ENCODE results near the gene CCDC50.

DNA sequence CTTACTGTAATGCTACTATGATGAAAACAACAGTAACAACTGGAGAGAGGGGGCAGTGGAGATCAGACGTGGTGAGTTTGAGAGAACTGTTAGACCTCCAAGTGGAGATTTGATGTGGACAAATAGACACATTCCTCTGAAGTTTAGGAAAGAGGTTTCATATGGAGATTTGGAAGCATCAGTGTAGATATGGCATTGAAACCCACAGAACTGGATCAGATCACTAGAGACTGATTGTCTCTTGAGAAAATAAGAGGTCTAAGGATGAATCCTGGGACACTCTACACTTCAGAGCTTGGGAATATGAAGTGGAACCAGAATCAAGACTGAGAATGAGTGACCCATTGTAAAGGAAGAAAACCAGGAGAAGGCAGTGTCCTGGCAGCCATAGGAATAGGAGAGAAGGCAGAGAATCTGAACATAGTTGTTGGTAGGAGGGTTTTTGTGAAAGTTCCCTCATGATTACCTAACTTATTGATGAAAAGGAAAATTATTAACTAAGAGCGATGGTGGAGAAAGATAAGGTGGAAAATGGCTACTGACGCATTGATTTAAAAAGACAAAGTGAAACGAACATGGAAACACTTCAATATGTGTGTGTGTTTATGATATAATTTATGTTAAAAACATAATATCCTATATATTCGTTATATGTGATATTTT is 102.1 kb downstream of the CCDC50 start:
- TF ChIP-seq, protein P1, sequence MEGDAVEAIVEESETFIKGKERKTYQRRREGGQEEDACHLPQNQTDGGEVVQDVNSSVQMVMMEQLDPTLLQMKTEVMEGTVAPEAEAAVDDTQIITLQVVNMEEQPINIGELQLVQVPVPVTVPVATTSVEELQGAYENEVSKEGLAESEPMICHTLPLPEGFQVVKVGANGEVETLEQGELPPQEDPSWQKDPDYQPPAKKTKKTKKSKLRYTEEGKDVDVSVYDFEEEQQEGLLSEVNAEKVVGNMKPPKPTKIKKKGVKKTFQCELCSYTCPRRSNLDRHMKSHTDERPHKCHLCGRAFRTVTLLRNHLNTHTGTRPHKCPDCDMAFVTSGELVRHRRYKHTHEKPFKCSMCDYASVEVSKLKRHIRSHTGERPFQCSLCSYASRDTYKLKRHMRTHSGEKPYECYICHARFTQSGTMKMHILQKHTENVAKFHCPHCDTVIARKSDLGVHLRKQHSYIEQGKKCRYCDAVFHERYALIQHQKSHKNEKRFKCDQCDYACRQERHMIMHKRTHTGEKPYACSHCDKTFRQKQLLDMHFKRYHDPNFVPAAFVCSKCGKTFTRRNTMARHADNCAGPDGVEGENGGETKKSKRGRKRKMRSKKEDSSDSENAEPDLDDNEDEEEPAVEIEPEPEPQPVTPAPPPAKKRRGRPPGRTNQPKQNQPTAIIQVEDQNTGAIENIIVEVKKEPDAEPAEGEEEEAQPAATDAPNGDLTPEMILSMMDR (IDR thresholded peaks at IDR 0.05), result no peak
- TF ChIP-seq POLR2A (IDR thresholded peaks at IDR 0.05), result no peak

Measured in stomach (tissue), 4 donors.